Neural progenitor cell (in vitro differentiated cells): ENCODE results near the gene GPA33.

Source experiments
- CTCF ChIP-seq: fragments of 200-600 bp; sonication (generic); IDR thresholded peaks from 2 replicates; pipeline ENCODE4 v1.5.1; 2017; ENCODE audit warnings: antibody characterized with exemption, mild to moderate bottlenecking
- EZH2 ChIP-seq: fragments of 200-600 bp; sonication (generic); IDR thresholded peaks from 2 replicates; pipeline ENCODE4 v1.6.1; 2017; ENCODE audit warnings: antibody characterized with exemption, mild to moderate bottlenecking, moderate library complexity
- EZH2phosphoT487 ChIP-seq: fragments of 200-600 bp; sonication (generic); IDR thresholded peaks from 2 replicates; pipeline ENCODE4 v1.6.1; 2017; ENCODE audit warnings: antibody characterized with exemption

DNA sequence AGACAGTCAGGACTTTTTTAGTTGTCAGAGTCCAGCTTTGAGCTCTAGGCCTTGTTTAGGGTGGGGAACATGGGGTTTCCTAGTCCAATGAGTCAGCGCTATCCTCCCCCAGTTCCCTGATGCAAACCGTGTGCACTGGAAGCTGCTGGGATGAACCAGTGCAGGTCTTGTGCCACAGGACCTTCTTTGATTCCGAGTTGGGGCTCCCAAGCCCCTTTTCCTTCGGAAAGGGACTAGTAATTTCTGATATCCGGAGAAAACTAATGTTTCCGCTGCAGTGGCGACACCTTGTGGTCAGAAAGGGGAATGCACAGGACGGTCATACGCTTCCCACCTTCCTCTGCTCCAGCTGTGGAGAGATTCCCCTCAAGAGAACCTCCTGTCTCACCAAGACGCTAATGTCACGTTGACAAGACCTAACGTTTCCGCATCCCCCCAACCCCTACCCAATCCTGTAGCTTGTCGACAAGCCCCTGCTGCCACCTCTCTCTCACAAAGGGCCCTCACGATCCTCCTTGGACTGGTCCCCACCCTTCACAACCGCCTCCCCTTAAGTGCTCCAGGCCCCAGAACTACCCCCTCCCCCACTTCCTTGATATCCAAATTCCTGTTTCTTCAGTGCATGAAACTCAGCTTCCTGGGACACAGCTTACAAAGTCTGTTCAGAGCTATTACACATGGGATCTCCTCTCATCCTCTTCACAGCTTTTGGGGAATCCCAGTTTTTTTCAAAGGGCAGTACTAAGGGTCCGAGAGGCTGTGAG, 30.9 kb downstream of the GPA33 start:
- TF ChIP-seq EZH2phosphoT487 = no peak
- TF ChIP-seq CTCF = peak; percentile 97
- no peak for TF ChIP-seq EZH2
